ENCODE measurements around the gene IGFBP6.
"Not testable (repeated sequence)": the region's sequence is repeated elsewhere in the genome, so short reads cannot be mapped to it uniquely, and the experiment has no call there.

The IGFBP6 gene

DNA sequence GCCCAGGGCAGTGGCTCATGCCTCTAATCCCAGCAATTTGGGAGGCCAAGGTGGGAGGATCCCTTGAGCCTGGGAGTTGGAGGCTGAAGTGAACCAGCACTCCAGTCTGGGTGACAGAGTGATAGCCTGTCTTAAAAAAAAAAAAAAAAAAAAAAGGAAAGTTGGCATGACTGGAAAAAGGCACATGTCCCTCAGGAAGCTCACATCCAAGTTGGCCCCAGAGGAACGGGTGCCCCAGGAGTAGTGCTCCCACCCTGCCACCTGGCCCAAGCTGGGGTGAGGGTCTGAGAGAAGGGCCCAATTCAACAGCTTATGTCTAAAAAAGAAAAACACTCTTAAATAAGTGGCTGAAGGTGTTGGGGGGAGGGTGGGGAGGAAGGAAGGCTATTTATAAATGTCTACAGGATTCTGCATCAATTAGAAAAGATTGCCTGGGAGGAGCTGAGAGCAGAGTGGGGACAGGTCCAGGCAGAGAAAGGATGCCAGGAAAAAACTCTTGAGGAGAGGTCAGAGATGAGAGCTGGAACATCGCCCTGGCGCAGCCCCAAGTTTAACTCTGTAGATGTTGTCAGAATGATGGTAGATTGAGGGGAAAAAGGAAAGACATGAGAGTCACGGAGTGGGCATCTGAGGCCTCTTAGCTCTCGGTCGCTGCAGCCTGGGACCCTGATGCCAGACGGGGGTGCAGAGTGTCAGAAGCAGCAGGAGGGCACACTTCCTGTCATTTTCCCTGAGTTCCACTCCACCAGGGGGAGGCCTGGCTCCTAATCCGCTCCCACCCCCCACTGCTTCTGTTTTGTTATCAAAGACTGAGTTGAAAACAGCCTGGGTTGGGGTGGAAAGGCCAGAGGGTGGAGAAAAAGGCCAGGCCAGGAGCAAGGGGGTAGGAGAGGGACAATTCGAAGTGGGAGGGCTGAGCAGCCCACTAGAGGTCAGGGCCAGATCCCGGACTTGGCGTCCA is 25.6 kb upstream of the IGFBP6 start:
- peak; percentile 22 for DNase-seq

DNA sequence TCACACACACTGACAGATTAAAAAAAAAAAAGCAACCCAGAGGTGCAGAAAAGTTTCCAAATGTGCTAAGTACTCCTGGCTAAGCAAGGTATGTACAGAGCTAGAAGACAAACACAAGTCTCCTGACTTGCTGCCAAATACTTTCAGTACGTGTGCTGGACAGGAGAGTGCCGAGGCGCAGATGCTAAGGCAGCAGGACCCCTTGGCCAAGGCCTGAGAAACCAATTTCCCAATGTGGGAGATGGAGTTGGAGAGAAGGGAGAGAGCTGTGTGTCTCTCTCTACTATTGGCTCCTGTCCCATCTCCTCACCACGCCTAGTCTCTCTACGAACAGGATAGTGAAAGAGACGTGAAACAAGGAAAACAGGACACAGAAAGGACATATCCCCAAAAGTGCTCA is 23.6 kb upstream of the IGFBP6 start:
- DNase-seq = no peak

DNA sequence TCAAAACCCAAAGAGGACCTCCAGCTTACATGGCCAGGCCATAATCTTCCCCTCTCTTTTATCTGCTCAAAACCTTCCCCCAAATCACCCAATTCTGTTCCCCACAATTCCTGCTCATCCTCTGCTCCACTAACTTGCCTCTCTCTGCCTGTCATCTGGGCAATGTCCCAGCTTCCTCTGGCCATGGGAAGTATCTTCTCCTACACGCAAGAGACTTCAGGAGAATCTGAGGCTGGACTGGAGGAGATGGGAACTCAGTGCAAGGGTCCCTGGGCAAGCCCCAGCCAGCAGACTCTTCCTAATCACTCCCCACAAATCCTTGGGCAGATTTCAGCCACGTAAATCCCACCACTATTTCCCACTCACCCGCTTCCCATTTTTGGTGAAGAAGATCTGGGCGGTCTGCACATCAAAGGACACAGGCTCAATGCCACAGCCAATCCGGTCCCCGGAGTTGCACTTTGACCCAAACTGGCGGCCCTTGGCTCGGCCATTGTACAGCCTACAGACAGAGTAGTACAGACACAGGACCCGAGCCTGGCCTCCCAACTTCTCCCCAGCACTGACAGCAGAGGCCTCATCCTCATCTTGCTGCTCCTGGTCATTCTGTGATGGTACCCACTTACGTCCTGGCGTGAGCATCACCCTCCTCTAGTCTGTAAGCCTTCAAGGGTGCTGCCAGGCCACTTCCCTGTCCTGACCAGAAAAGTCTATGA is 23.0 kb upstream of the IGFBP6 start:
- DNase-seq = no peak

DNA sequence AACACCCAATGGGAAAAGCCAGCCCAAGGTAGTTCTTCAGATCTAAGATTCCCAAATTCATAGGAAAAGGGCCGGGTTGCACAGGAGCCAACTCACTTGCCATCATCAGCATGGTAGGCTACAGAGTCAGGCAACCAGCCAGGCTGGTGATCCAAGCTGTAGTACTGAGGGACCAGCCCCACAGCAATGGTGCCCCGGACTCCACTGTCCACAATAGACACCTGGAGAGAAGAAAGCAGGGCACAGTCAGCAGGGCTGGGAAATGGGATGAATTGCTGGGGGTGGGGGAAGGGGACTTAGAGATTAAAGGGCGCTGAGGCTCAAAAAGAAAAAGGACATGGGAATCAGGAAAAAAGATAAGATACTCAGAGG is 22.5 kb upstream of the IGFBP6 start:
- DNase-seq = no peak

DNA sequence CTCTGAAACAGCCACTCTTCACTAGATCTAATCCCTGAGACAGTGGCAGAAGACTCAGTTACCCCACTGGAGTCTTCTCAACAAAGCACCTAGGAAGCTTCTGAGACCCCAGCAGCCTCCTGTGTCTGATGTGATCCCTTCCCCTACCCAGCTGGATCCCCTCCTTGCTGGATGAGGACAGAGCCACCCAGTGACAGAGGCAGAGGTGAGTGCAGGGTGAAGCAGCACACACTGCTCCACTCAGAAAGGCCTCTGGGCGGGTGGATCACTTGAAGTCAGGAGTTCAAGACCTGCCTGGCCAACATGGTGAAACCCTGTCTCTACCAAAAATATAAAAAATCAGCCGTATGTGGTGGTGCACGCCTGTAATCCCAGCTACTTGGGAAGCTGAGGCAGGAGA is 21.0 kb upstream of the IGFBP6 start:
- no peak for DNase-seq

DNA sequence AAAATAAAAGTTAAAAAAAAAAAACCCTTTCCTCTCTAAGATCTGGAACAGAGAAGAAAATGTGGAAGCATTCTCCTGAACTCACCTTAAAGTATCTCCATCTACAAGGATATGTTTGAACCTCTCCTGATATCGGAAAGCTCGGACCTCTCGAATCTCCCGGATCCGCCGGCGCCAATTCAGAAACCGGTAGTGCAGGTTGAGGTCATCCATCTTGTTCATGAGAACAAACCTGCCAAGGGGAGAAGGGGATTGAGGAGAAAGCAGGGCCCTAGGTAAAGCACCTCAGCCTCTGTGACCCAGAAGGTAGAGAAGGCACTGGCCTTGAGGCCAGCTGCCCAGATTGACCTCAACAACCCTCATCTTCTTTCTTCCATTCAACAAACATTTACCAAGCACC is 20.4 kb upstream of the IGFBP6 start:
- no peak for DNase-seq

DNA sequence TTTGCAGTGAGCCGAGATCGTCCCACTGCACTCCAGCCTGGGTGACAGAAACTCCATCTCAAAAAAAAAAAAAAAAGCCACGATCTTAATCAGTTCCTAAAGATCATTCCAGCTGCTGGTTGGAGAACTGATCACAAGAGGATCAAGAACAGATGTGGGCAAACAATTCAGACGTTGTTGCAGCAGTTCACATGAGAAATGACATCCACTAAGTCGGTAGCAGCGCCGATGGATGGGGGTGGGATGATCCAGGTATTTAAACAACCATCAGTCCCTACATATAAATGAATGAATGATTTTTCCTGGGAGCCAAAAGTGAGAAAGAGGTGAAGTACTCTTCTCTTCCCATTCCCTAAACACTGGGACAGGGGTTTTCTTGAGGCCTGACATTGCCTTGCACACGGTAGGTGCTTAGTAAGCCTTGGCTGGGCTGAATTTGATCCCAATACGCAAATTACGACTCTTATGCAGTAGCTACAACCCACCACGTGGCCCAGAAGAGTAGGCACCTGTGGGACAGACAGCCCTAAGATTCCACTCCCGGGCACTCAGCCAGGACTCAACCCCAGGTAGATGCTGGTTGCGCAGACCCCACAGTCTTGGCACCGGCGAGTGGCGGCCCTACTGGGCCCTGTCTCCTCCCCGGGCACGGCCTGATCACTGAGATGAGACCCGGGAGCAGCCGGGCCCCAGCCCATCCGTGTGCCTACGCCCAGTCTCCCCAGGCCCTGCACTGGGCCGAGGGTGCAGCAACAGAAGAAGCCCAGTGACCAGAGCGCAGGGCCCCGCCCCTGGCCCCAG is 18.8 kb upstream of the IGFBP6 start:
- DNase-seq = peak; percentile 24

DNA sequence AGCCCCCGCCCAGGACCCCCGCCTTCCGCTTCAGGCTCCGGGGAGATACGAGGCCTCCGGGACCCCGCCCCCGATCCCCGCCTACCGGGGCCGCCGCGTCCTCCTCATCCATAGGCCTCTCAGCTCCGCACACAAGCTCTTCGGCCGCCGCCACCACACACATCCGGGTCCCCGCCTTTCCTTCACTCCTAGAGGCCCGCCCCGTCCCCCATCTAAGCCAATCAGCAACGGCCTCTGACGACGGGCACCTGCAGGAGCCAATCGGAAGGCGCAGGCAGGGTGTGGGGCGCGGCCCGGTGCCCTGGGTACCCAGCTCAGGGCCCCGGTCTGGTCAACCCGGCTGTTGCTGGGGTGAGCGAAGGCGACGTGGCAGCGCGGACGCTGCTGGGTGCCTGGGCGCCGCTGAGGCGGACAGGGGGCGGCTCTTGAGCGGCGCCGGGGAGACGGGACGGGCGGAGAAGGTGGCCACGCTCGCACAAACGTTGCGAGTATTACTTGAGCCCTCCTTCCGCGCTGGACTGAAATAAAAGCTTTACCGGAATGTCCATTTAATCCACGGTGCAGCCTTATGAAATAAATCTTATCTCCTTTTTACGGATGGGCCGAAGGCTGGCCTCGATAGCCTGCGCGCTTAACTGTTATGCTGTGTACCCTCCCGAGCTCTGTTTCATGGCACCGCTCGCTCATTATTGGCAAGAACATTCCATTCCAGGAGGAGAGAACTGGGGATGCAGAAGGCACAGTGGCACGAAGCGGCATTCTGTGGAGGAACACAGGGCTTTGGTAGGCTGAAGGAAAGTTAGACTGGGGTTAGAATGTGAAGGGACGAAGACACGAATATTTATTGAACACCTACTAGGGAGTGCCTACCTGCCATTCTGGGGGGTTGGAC is 18.0 kb upstream of the IGFBP6 start, which contains the start of gene SPRYD3:
Gene SPRYD3 (minus strand): TSS at position 165 of the 892 bp plus-strand sequence. CDS start 57 bp downstream, at position 108.
- DNase-seq = peak; percentile 76

DNA sequence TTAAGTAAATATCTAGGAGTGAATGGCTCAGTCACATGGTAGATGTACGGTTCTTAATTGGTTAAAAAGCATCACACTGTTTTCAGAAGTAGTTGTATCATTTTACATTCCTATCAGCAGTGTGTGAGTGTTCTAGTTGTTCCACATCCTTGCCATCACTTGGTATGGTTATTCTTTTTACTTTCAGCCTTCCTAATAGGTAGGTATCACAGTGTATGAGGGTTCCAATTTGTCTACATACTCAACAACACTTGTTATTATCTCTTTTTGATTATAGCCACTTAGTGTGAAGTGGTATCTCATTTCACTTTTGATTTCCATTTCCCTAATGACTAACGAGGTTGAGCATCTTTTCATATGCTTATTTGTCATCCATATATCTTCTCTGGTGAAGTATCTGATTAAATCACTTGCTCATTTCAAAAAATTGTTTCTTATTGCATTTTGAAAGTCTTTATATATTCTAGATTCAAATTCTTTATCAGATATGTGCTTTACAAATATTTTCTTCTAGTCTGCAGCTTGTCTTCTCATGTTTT is 14.8 kb upstream of the IGFBP6 start:
- no peak for DNase-seq

DNA sequence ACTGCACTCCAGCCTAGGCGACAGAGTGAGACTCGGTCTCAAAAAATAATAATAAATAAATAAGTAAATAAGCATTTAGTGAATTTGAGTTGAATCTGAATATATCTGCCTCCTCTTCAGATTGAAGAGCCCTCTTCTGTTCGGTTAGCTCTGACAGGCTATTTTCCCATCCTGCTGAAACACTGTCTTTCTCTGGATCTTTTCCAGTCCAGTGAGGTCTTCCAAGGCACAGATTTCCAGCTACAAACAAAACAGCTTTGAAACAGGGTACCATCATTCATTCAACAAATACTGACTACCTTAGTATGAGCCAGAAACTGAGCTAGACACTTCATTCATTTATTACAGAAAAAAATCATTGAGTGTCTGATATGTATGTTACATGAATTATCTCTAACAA is 11.1 kb upstream of the IGFBP6 start:
- no peak for DNase-seq

DNA sequence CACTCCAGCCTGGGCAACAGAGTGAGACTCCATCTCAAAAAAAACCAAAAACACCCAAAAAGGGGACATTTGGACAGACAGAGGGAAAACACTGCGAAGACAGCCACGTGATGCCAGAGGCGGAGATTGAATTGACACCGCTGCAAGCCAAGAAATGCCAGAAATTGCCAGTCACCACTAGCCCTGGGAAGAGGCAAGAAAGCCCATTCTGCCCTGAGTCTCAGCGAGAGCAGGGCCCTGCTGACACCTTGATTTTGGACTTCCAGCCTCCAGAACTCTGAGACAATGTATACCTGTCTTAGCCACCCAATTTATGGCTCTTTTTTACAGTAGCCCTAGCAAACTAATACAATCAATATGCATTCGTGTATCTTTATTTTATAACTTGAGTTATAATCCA is 7.4 kb upstream of the IGFBP6 start:
- DNase-seq = no peak

DNA sequence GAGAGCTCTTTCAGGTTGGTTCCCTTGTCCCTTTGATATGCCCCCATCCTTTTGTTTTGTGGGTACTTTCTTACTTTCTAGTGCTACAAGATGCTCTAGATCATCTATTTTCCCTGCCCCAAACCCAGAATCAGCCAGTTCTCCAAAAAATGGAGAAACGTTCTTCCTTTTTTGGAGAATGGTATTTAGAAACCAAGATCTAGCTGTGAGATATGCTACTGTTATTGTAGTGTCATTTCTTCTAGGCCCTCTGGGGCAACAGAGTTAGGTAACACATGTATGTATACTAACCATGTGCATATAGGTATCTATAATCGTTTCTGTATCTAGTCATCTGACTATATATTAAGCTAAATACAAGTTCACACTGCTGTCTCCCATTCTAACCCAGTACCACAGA is 6.9 kb upstream of the IGFBP6 start:
- DNase-seq = no peak

DNA sequence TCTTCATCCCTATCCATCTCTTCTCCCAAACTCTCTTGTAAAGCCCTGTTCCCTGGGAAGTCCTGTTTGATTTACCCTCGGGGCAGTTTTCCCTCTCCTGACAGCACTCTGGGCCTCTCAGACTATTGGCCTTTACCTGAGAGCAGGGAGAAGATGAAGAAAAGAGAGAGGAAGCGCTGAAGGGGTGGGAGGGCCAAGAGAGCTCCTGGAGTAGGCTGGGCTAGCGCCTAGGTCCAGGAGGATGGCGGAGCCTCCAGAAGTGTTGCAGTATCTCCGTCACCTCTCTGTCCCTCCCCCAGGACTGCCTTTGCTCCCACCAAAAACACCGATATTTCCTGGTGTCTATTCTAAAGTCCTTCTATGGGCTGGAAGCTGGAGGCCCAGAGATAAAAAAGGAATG is 5.7 kb upstream of the IGFBP6 start:
- DNase-seq = no peak

DNA sequence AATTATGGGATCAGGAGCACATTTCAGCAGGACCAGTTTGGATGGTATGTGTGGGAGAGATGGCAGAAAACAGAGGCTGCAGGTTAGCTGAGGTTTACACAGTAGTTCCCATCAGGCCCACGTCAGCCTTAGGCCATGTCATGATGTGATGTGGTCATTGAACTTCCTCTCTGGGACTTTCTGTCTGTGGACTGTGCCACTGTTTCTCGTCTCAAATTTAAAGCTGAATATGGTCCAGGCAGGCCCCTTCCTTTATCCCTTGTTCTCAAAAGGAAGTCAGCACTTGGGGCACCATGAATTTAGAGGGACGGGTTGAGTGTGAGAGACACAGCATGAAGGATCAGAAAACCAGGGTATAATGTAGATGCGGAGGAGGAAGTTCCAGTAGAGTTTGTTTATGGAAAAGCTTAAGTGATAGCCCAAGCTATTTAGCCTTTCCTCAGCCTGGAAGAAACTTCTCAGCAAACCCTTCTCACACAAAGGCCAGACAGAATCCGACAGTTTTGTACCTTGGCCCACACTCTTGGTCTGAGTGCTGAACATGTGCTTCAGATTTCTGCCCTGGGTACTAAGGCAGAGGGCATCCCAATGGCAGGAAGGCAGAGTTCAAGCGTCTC is 3.6 kb upstream of the IGFBP6 start:
- DNase-seq = no peak

DNA sequence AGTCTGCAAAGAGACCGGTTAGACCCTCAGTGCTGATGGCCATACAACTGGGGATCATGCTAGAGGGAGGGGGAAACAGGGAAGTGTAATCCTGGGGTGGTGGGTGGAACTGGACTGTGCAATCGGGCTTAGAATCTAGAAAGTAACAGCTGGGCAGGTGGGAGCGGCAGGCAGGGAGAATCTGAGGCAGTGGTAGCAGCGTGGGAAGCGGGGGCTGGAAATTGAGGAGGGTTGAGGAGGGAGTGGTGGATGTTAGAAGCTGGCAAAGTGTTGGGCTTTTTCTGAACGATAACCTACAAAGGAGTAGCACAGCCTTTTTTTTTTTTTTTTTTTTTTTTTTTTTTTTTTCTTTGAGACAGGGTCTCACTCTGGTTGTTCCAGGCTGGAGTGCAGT is 3.1 kb upstream of the IGFBP6 start:
- DNase-seq = no peak

DNA sequence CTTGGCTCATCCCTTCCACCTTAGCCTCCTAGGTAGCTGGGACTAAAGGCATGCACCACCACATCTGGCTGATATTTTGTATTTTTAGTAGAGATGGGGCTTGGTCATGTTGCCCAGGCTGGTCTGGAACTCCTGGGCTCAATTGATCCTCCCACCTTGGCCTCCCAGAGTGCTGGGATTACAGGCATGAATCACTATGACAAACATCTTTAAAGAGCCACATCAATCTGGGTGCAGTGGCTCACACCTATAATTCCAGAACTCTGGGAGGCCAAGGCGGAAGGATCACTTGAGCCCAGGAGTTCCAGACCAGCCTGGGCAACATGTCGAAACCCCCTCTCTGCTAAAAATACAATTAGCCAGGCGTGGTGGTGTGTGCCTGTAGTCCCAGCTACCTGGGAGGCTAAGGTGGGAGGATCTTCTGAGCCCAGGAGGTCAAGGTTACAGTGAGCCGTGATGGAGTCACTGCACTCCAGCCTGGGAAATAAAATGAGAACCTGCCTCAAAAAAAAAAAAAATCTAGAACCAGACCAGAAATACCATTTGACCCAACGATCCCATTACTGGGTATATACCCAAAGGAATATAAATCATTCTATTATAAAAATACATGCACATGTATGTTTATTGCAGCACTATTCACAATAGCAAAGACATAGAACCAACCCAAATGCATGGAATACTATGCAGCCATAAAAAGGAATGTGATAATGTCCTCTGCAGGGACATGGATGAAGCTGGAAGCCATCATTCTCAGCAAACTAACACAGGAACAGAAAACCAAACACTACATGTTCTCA is 2.5 kb upstream of the IGFBP6 start:
- not testable (repeated sequence) for DNase-seq

DNA sequence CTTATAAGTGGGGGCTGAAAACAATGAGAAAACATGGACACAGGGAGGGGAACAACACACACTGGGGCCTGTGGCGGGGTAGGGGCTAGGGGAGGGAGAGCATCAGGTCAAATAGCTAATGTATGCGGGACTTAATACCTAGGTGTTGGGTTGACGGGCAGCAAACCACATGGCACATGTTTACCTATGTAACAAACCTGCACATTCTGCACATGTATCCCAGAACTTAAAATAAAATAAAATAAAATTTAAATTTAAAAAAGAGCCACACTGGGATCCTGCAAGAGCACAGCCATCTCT is 1.9 kb upstream of the IGFBP6 start:
- not testable (repeated sequence) for DNase-seq

DNA sequence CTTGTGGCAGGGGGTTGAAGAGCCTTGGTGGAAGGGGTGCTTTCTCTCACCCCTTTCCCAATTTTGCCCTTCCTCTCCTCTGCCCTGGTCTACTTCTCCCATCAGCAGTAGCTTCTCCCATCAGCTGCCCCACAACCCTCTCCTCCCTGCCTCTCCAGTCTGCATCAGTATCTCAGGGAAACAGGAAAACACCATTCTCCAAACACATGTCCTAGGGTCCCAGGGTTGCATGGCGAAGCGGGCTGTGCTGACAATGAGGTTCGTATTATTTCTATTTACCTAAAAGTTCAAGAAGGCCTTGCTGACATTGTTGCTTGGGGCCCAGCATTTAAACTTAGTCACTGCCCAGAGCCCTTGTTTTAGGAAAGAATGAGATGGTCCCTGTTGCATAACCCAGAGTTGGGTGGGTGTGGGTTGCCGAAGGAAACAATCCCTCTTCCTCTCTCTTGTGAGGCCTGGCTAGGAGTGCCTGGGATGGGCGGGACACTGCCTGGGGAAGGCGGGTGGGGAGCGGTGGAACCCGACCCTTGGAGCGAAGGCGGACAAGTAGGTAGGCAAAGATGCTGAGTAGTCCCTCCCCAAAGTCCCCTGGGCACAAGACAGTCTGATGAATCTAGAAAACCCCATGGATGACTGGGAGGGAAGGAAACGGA is 1.3 kb upstream of the IGFBP6 start:
- DNase-seq = no peak

DNA sequence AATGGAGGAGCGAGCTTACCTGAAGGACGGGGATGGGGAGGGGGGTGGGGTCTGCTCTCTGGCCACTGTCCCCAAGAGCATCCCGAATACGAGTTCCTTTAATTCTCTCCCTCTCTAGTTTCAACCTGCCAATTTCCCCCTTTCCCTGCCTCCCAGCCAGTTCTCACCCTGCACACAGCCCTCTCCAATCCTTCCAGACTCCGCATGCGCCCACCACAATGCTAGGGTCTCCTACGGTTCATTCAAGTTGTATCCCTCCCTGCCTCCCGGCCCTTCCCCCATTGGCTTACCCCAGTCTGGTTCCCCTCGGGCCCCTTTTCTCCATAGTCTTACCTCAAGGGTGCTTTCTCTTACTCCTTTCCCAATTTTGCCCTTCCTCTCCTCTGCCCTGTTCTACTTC is 708 bp upstream of the IGFBP6 start:
- no peak for DNase-seq

DNA sequence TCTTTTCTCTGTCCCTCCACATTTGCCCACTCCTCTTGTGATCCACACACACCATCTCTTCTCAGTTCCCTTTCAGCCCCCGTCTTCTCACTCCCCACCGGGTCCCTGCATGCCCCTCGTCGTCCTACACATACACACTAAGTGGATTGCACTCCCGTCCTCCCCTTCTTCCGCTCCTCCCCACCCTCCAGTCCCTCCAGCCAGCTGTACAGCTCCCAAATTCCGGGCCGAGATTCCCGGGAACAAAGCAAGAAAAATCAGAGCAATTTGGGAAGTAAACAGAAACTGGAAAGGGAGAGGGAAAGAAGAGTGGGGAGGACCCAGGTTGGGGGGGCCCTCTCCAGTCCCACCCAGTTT is 282 bp upstream of the IGFBP6 start:
- DNase-seq = no peak
